GM19452 (cell line): Measurements from ENCODE around the gene PTPRJ.
"Not testable (repeated sequence)": the region's sequence is repeated elsewhere in the genome, so short reads cannot be mapped to it uniquely, and the experiment has no call there.

Experiments used
- ATAC-seq: cut with Tn5 transposase; IDR thresholded peaks from one replicate; pipeline ENCODE4 v1.9.1; 2021; ENCODE audit not compliant: unreplicated experiment

PTPRJ gene

GRCh38 chr11:48184452-48184851 lies 204.1 kb downstream of the PTPRJ start:
- ATAC-seq: no peak

- not testable (repeated sequence) for ATAC-seq
Observed at GRCh38 chr11:48190906-48191654, 210.7 kb downstream of the PTPRJ start.

- ATAC-seq: no peak
Observed at GRCh38 chr11:48193876-48194275, 213.5 kb downstream of the PTPRJ start.

GRCh38 chr11:48207881-48208280 lies 227.5 kb downstream of the PTPRJ start:
- ATAC-seq: no peak

- ATAC-seq: no peak
Observed at GRCh38 chr11:48210052-48210451, 229.7 kb downstream of the PTPRJ start.

- no peak for ATAC-seq
Observed at GRCh38 chr11:48216510-48216909, 236.2 kb downstream of the PTPRJ start, which contains the start of gene OR4B1. TSS of gene OR4B1 (plus strand) at chr11:48216810. CDS start at chr11:48216810, 0 bp downstream.
